GM23338 (cell line): ENCODE results near the gene GRXCR2. TPM values are rescaled to one million over a fixed set of nuclear protein-coding genes. Genes with fewer than 3 reads are reported as not detected.

Source experiments
- ATAC-seq: fragments of 200-7000 bp; cut with Tn5 transposase; 3 replicates; pipeline ENCODE4 v1.9.1; 2020
- DNase-seq: peaks from one replicate; pipeline ENCODE4 v3.0.0-alpha.2; 2015; ENCODE audit warnings: low spot score
- H2AFZ ChIP-seq: fragments of 200-600 bp; sonication (generic); 2 replicates; pipeline ENCODE4 v1.8.0; 2016; ENCODE audit warnings: antibody characterized with exemption, mild to moderate bottlenecking, moderate library complexity
- H3F3A ChIP-seq: fragments of 200-600 bp; sonication (generic); replicated peaks from 2 replicates; pipeline ENCODE4 v1.8.0; 2017; ENCODE audit warnings: antibody characterized with exemption, mixed run types, low read depth
- H3K27ac ChIP-seq: fragments of 200-600 bp; sonication (generic); 2 replicates; pipeline ENCODE4 v1.6.1; 2016; ENCODE audit warnings: low read depth
- H3K27me3 ChIP-seq: fragments of 200-600 bp; sonication (generic); 2 replicates; pipeline ENCODE4 v1.8.0; 2016; ENCODE audit warnings: mild to moderate bottlenecking, mixed run types, moderate library complexity; ENCODE audit not compliant: insufficient read depth
- H3K36me3 ChIP-seq: fragments of 200-600 bp; sonication (generic); 2 replicates; pipeline ENCODE4 v1.8.0; 2016; ENCODE audit warnings: mild to moderate bottlenecking; ENCODE audit not compliant: insufficient read depth
- H3K4me1 ChIP-seq: fragments of 200-600 bp; sonication (generic); 2 replicates; pipeline ENCODE4 v1.8.0; 2016; ENCODE audit warnings: mild to moderate bottlenecking, moderate library complexity; ENCODE audit not compliant: insufficient read depth
- H3K4me2 ChIP-seq: fragments of 200-600 bp; sonication (generic); 2 replicates; pipeline ENCODE4 v1.7.1; 2017; ENCODE audit warnings: mixed run types
- H3K4me3 ChIP-seq: fragments of 200-600 bp; sonication (generic); 2 replicates; pipeline ENCODE4 v1.6.1; 2016; ENCODE audit warnings: mixed run types
- H3K79me2 ChIP-seq: fragments of 200-600 bp; sonication (generic); replicated peaks from 2 replicates; pipeline ENCODE4 v1.8.0; 2017; ENCODE audit warnings: mild to moderate bottlenecking; ENCODE audit not compliant: insufficient read depth
- H3K9me2 ChIP-seq: fragments of 200-600 bp; sonication (generic); 2 replicates; pipeline ENCODE4 v1.8.0; 2017; ENCODE audit not compliant: insufficient read depth
- H4K20me1 ChIP-seq: fragments of 200-600 bp; sonication (generic); replicated peaks from 2 replicates; pipeline ENCODE4 v1.8.0; 2017; ENCODE audit warnings: mild to moderate bottlenecking; ENCODE audit not compliant: insufficient read depth
- H3K27ac Mint-ChIP-seq: 2 replicates; pipeline ENCODE4 v1.8.0; 2020; ENCODE audit warnings: inconsistent platforms, mild to moderate bottlenecking, moderate library complexity, mixed read lengths
- H3K27me3 Mint-ChIP-seq: 3 replicates; pipeline ENCODE4 v1.8.0; 2022; ENCODE audit warnings: low read depth, mild to moderate bottlenecking, moderate library complexity, mixed read lengths, inconsistent platforms; ENCODE audit not compliant: insufficient read depth, poor library complexity
- H3K36me3 Mint-ChIP-seq: 3 replicates; pipeline ENCODE4 v1.8.0; 2021; ENCODE audit warnings: low read depth, mild to moderate bottlenecking, inconsistent platforms, moderate library complexity, mixed read lengths
- H3K4me1 Mint-ChIP-seq: 3 replicates; pipeline ENCODE4 v1.8.0; 2020; ENCODE audit warnings: mild to moderate bottlenecking, inconsistent platforms, mixed read lengths
- H3K4me3 Mint-ChIP-seq: 3 replicates; pipeline ENCODE4 v1.8.0; 2021; ENCODE audit warnings: moderate library complexity, mild to moderate bottlenecking, inconsistent platforms, mixed read lengths
- H3K9me3 Mint-ChIP-seq: 3 replicates; pipeline ENCODE4 v1.8.0; 2020; ENCODE audit warnings: moderate library complexity, mild to moderate bottlenecking, inconsistent platforms, mixed read lengths
- JUNB ChIP-seq: IDR thresholded peaks from one replicate; pipeline ENCODE4 v1.6.1; 2016; ENCODE audit warnings: antibody characterized with exemption; ENCODE audit not compliant: unreplicated experiment
- NANOG ChIP-seq: IDR thresholded peaks from 2 replicates; pipeline ENCODE4 v1.6.1; 2016; ENCODE audit warnings: antibody characterized with exemption, borderline replicate concordance
- STAT1 ChIP-seq: IDR thresholded peaks from one replicate; pipeline ENCODE4 v1.6.1; 2016; ENCODE audit warnings: antibody characterized with exemption; ENCODE audit not compliant: unreplicated experiment
- ZNF114 ChIP-seq: fragments of 250-450 bp; sonication (Bioruptor Pico); IDR thresholded peaks from 2 replicates; pipeline ENCODE4 v1.5.0; 2020; ENCODE audit warnings: mild to moderate bottlenecking, moderate library complexity
- ZNF331 ChIP-seq: fragments of 250-450 bp; sonication (Bioruptor Pico); IDR thresholded peaks from 2 replicates; pipeline ENCODE4 v1.5.0; 2020; ENCODE audit warnings: low read depth, mild to moderate bottlenecking, moderate library complexity
- polyA plus RNA-seq: library from polyadenylated mRNA; unstranded; fragments of >200 nt; fragmentation: Nextera tagmentation; extraction: Ambion mirVana; gene quantifications from 2 replicates; pipeline ENCODE4 v1.2.1, GENCODE V29; 2016
- total RNA-seq: library from RNA; depleted of rRNA; stranded (reverse); fragments of >200 nt; shearing (Covaris generic); gene quantifications from 2 replicates; pipeline ENCODE4 v1.2.3, GENCODE V29; 2014
- TF ChIP-seq, protein P1 (sequence below): IDR thresholded peaks from one replicate; pipeline ENCODE4 v1.6.1; 2018; ENCODE audit warnings: antibody characterized with exemption; ENCODE audit not compliant: unreplicated experiment
- TF ChIP-seq, protein P2 (sequence below): IDR thresholded peaks from 2 replicates; pipeline ENCODE4 v1.6.1; 2016; ENCODE audit warnings: antibody characterized with exemption
- TF ChIP-seq, protein P3 (sequence below): fragments of 250-450 bp; sonication (Bioruptor Pico); IDR thresholded peaks from 2 replicates; pipeline ENCODE4 v1.5.0; 2020; ENCODE audit warnings: mild to moderate bottlenecking, moderate library complexity
- TF ChIP-seq, protein P4 (sequence below), 2 experiments: fragments of 200-600 bp in 1 of 2; sonication (generic) in 1 of 2; conservative IDR thresholded peaks; 2 replicates each; pipeline versions ENCODE4 v1.5.1 to v1.6.1; 2016 to 2017; ENCODE audit warnings: antibody characterized with exemption in 2 of 2, low read depth in 2 of 2, mild to moderate bottlenecking in 2 of 2, moderate library complexity in 1 of 2

The GRXCR2 gene
- total and polyA plus RNA-seq, 2 experiments from 2014 or later, result not detected

DNA sequence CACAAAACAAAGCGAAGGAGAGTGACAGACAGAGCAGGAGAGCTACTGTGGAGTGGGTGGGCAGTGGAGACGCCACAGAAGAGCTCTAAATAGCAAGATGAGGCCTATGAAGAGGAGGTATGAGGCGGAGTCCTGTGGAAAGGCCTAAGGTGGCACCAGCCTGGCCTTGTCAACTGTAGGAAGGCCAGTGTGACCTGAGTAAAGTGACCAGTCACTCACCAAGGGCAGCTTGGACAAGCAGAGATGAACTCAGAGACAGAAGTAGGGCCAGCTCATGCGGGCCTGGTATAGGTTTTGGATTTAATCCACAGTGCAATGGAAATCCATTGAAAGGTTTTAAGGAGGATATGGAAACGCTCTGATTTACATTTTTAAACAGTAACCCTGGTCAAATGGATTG lies 39.8 kb upstream of the GRXCR2 start (continued):
- TF ChIP-seq, protein P1, sequence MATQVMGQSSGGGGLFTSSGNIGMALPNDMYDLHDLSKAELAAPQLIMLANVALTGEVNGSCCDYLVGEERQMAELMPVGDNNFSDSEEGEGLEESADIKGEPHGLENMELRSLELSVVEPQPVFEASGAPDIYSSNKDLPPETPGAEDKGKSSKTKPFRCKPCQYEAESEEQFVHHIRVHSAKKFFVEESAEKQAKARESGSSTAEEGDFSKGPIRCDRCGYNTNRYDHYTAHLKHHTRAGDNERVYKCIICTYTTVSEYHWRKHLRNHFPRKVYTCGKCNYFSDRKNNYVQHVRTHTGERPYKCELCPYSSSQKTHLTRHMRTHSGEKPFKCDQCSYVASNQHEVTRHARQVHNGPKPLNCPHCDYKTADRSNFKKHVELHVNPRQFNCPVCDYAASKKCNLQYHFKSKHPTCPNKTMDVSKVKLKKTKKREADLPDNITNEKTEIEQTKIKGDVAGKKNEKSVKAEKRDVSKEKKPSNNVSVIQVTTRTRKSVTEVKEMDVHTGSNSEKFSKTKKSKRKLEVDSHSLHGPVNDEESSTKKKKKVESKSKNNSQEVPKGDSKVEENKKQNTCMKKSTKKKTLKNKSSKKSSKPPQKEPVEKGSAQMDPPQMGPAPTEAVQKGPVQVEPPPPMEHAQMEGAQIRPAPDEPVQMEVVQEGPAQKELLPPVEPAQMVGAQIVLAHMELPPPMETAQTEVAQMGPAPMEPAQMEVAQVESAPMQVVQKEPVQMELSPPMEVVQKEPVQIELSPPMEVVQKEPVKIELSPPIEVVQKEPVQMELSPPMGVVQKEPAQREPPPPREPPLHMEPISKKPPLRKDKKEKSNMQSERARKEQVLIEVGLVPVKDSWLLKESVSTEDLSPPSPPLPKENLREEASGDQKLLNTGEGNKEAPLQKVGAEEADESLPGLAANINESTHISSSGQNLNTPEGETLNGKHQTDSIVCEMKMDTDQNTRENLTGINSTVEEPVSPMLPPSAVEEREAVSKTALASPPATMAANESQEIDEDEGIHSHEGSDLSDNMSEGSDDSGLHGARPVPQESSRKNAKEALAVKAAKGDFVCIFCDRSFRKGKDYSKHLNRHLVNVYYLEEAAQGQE, result no peak
- TF ChIP-seq, protein P2, sequence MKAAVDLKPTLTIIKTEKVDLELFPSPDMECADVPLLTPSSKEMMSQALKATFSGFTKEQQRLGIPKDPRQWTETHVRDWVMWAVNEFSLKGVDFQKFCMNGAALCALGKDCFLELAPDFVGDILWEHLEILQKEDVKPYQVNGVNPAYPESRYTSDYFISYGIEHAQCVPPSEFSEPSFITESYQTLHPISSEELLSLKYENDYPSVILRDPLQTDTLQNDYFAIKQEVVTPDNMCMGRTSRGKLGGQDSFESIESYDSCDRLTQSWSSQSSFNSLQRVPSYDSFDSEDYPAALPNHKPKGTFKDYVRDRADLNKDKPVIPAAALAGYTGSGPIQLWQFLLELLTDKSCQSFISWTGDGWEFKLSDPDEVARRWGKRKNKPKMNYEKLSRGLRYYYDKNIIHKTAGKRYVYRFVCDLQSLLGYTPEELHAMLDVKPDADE, result no peak
- no peak for TF ChIP-seq NANOG

DNA sequence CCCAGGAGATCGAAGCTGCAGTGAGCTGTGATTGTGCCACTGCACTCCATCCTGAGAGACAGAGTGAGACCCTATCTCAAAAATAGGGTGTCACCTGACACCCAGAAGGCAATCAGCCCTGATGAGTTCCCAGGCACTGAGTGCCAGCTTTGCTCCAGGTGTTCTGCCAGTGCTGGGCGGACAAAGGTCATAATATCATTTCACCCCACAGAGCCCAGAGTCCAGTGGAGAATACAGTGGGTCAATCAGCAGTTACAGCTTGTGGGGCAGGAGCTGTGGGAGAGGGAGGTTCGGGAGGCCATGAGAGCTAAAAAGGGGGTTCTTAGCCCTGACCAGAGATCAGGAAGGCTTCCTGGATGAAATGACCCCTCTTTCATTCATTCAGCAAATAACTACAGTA lies 39.2 kb upstream of the GRXCR2 start:
- no peak for ATAC-seq
- peaks cover 5% of the 10 kb centered on the region; the same call in 1 of the 2 replicates for H3K9me2 ChIP-seq
- no peaks in the 10 kb centered on the region for H3K36me3 Mint-ChIP-seq
- TF ChIP-seq, protein P3, sequence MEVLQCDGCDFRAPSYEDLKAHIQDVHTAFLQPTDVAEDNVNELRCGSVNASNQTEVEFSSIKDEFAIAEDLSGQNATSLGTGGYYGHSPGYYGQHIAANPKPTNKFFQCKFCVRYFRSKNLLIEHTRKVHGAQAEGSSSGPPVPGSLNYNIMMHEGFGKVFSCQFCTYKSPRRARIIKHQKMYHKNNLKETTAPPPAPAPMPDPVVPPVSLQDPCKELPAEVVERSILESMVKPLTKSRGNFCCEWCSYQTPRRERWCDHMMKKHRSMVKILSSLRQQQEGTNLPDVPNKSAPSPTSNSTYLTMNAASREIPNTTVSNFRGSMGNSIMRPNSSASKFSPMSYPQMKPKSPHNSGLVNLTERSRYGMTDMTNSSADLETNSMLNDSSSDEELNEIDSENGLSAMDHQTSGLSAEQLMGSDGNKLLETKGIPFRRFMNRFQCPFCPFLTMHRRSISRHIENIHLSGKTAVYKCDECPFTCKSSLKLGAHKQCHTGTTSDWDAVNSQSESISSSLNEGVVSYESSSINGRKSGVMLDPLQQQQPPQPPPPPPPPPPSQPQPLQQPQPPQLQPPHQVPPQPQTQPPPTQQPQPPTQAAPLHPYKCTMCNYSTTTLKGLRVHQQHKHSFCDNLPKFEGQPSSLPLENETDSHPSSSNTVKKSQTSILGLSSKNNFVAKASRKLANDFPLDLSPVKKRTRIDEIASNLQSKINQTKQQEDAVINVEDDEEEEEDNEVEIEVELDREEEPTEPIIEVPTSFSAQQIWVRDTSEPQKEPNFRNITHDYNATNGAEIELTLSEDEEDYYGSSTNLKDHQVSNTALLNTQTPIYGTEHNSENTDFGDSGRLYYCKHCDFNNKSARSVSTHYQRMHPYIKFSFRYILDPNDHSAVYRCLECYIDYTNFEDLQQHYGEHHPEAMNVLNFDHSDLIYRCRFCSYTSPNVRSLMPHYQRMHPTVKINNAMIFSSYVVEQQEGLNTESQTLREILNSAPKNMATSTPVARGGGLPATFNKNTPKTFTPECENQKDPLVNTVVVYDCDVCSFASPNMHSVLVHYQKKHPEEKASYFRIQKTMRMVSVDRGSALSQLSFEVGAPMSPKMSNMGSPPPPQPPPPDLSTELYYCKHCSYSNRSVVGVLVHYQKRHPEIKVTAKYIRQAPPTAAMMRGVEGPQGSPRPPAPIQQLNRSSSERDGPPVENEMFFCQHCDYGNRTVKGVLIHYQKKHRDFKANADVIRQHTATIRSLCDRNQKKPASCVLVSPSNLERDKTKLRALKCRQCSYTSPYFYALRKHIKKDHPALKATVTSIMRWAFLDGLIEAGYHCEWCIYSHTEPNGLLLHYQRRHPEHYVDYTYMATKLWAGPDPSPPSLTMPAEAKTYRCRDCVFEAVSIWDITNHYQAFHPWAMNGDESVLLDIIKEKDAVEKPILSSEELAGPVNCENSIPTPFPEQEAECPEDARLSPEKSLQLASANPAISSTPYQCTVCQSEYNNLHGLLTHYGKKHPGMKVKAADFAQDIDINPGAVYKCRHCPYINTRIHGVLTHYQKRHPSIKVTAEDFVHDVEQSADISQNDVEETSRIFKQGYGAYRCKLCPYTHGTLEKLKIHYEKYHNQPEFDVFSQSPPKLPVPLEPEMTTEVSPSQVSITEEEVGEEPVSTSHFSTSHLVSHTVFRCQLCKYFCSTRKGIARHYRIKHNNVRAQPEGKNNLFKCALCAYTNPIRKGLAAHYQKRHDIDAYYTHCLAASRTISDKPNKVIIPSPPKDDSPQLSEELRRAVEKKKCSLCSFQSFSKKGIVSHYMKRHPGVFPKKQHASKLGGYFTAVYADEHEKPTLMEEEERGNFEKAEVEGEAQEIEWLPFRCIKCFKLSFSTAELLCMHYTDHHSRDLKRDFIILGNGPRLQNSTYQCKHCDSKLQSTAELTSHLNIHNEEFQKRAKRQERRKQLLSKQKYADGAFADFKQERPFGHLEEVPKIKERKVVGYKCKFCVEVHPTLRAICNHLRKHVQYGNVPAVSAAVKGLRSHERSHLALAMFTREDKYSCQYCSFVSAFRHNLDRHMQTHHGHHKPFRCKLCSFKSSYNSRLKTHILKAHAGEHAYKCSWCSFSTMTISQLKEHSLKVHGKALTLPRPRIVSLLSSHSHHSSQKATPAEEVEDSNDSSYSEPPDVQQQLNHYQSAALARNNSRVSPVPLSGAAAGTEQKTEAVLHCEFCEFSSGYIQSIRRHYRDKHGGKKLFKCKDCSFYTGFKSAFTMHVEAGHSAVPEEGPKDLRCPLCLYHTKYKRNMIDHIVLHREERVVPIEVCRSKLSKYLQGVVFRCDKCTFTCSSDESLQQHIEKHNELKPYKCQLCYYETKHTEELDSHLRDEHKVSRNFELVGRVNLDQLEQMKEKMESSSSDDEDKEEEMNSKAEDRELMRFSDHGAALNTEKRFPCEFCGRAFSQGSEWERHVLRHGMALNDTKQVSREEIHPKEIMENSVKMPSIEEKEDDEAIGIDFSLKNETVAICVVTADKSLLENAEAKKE, result no peak
- TF ChIP-seq JUNB, result no peak
- TF ChIP-seq, protein P1, result no peak
- TF ChIP-seq ZNF114 (CRISPR knock-in tag), result no peak
- TF ChIP-seq, protein P4, sequence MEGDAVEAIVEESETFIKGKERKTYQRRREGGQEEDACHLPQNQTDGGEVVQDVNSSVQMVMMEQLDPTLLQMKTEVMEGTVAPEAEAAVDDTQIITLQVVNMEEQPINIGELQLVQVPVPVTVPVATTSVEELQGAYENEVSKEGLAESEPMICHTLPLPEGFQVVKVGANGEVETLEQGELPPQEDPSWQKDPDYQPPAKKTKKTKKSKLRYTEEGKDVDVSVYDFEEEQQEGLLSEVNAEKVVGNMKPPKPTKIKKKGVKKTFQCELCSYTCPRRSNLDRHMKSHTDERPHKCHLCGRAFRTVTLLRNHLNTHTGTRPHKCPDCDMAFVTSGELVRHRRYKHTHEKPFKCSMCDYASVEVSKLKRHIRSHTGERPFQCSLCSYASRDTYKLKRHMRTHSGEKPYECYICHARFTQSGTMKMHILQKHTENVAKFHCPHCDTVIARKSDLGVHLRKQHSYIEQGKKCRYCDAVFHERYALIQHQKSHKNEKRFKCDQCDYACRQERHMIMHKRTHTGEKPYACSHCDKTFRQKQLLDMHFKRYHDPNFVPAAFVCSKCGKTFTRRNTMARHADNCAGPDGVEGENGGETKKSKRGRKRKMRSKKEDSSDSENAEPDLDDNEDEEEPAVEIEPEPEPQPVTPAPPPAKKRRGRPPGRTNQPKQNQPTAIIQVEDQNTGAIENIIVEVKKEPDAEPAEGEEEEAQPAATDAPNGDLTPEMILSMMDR (conservative IDR thresholded peaks at IDR 0.05; ENCODE audit: low read depth in 2 of 2), result no peak
- no peak for TF ChIP-seq ZNF331 (CRISPR knock-in tag)
- TF ChIP-seq STAT1, result no peak

More for the DNA sequence above, 39.2 kb upstream of the GRXCR2 start:
- H2AFZ ChIP-seq, result no peak overlapping the region
- H3F3A ChIP-seq, result no peaks in the 10 kb centered on the region
- 0 out of 2 replicates have a peak, but pooled peaks cover 5% of the 10 kb centered on the region for H3K4me1 ChIP-seq
- DNase-seq, result no peak
- no peaks in the 10 kb centered on the region for H4K20me1 ChIP-seq
- Mint-ChIP-seq H3K27me3 (peaks cover 4% of the 10 kb centered on the region), H3K27ac (no peak overlapping the region), H3K4me3 (no peak overlapping the region), H3K4me1 (peaks cover 7% of the 10 kb centered on the region), H3K9me3 (no peaks in the 10 kb centered on the region)
- no peak overlapping the region for H3K27ac ChIP-seq
- H3K4me3 ChIP-seq, result no peak overlapping the region
- no peaks in the 10 kb centered on the region for H3K79me2 ChIP-seq
- H3K4me2 ChIP-seq, result no peak overlapping the region
- H3K36me3 ChIP-seq, result no peaks in the 10 kb centered on the region
- H3K27me3 ChIP-seq, result no peaks in the 10 kb centered on the region
